ENCODE data around the gene CDHR5.

Gene CDHR5

DNA sequence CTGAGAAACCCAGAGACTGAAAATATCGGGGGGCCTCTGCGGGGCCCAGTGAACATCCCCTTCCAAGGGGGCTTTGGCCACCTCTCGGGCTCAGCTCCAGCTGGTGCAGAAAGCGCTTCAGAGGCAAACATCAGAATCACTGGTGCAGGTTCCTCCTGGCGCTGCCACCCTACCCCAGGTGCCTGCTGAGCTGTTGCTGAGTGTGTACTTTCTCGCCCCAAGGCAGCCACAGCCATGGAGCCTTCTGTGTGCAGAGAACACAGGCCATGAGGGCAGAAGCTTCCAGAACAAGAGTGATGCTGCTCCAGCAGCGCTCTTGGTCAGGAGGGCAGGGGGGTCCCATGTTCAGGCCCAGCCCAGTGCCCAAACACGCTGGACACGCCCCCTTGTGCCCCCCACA, 18.6 kb upstream of the CDHR5 start:
- Histone ChIP-seq H3K27me3 (ENCODE audit: insufficient read depth, insufficient read length) (no peaks in the 10 kb centered on the region), H3K36me3 (ENCODE audit: insufficient read depth, insufficient read length, low read length) (peaks cover 56% of the 10 kb centered on the region), H3K9ac (ENCODE audit: insufficient read length, low read depth) (peak overlapping the region; percentile 56), H3K4me1 (ENCODE audit: insufficient read depth, insufficient read length) (peaks cover 29% of the 10 kb centered on the region), H3K4me3 (ENCODE audit: insufficient read length, low read depth) (no peak overlapping the region), H3K9me3 (ENCODE audit: insufficient read depth, low read length) (no peaks in the 10 kb centered on the region)
- TF ChIP-seq ZNF274 (IDR thresholded peaks at IDR 0.05; ENCODE audit: low read depth, low read length) (no peak), YY1 (IDR thresholded peaks at IDR 0.05; ENCODE audit: insufficient read depth, insufficient read length) (no peak), SUZ12 (IDR thresholded peaks at IDR 0.05; ENCODE audit: extremely low read depth, insufficient read depth, insufficient read length) (no peak)
- DNase-seq (ENCODE audit: low read depth, low spot score) = no peak

DNA sequence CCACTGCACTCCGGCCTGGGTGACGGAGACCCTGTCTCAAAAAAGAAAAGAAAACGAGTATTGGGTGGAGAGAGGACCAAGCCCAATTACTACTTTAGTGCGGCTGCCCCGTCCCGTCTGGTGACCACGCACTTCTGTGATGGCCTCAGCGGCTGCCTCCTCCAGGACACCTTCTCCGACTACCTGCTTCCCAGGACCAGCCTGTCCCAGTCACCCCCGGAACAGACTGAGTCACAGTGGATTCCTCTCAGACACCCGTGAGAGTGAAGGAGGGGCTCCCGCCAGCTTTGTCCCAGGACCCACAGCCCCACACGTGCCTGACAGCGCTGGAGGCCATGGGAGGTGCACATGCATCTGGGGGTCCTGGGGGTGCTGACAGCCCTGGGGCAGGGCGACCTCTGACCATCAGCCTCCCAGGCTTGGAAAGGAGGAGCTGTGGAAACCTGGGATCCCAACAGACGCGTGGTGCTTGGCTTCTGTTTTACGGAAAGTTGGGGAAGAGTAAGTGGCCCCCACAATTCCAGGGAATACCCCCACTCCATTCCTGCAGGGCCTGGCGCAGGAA, 17.1 kb upstream of the CDHR5 start:
- DNase-seq (ENCODE audit: low read depth, low spot score) = no peak
- TF ChIP-seq YY1 (IDR thresholded peaks at IDR 0.05; ENCODE audit: insufficient read depth, insufficient read length) (no peak), ZNF274 (IDR thresholded peaks at IDR 0.05; ENCODE audit: low read depth, low read length) (no peak), SUZ12 (IDR thresholded peaks at IDR 0.05; ENCODE audit: extremely low read depth, insufficient read depth, insufficient read length) (no peak)
- peaks cover 41% of the 10 kb centered on the region for H3K4me1 ChIP-seq (ENCODE audit: insufficient read depth, insufficient read length)
- peak overlapping the region; percentile 32 for H3K9ac ChIP-seq (ENCODE audit: insufficient read length, low read depth)
- no peaks in the 10 kb centered on the region for H3K9me3 ChIP-seq (ENCODE audit: insufficient read depth, low read length)
- H3K4me3 ChIP-seq (ENCODE audit: insufficient read length, low read depth) = no peak overlapping the region
- no peaks in the 10 kb centered on the region for H3K27me3 ChIP-seq (ENCODE audit: insufficient read depth, insufficient read length)
- peaks cover 56% of the 10 kb centered on the region for H3K36me3 ChIP-seq (ENCODE audit: insufficient read depth, insufficient read length, low read length)

DNA sequence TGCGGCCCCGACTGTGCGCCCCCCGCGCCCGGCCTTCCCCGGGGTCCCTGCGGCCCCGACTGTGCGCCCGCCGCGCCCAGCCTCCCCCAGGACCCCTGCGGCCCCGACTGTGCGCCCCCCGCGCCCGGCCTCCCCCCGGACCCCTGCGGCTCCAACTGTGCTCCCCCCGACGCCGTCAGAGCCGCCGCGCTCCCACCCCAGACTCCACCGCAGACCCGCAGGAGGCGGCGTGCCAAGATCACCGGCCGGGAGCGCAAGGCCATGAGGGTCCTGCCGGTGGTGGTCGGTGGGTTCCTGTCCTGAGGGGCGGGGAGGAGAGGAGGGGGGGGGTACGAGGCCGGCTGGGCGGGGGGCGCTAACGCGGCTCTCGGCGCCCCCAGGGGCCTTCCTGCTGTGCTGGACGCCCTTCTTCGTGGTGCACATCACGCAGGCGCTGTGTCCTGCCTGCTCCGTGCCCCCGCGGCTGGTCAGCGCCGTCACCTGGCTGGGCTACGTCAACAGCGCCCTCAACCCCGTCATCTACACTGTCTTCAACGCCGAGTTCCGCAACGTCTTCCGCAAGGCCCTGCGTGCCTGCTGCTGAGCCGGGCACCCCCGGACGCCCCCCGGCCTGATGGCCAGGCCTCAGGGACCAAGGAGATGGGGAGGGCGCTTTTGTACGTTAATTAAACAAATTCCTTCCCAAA, 15.4 kb upstream of the CDHR5 start:
- TF ChIP-seq SUZ12 (IDR thresholded peaks at IDR 0.05; ENCODE audit: extremely low read depth, insufficient read depth, insufficient read length) (no peak), ZNF274 (IDR thresholded peaks at IDR 0.05; ENCODE audit: low read depth, low read length) (no peak), YY1 (IDR thresholded peaks at IDR 0.05; ENCODE audit: insufficient read depth, insufficient read length) (no peak)
- Histone ChIP-seq H3K9ac (ENCODE audit: insufficient read length, low read depth) (no peak overlapping the region), H3K9me3 (ENCODE audit: insufficient read depth, low read length) (no peaks in the 10 kb centered on the region), H3K4me1 (ENCODE audit: insufficient read depth, insufficient read length) (peaks cover 40% of the 10 kb centered on the region), H3K4me3 (ENCODE audit: insufficient read length, low read depth) (no peak overlapping the region), H3K27me3 (ENCODE audit: insufficient read depth, insufficient read length) (no peaks in the 10 kb centered on the region), H3K36me3 (ENCODE audit: insufficient read depth, insufficient read length, low read length) (peaks cover 61% of the 10 kb centered on the region)
- no peak for DNase-seq (ENCODE audit: low read depth, low spot score)

- Histone ChIP-seq H3K4me1 (ENCODE audit: insufficient read depth, insufficient read length) (peaks cover 40% of the 10 kb centered on the region), H3K9ac (ENCODE audit: insufficient read length, low read depth) (peak overlapping the region; percentile 70), H3K36me3 (ENCODE audit: insufficient read depth, insufficient read length, low read length) (peaks cover 58% of the 10 kb centered on the region), H3K4me3 (ENCODE audit: insufficient read length, low read depth) (no peak overlapping the region), H3K9me3 (ENCODE audit: insufficient read depth, low read length) (no peaks in the 10 kb centered on the region), H3K27me3 (ENCODE audit: insufficient read depth, insufficient read length) (no peaks in the 10 kb centered on the region)
- DNase-seq (ENCODE audit: low read depth, low spot score) = no peak
- no peak for TF ChIP-seq YY1 (IDR thresholded peaks at IDR 0.05; ENCODE audit: insufficient read depth, insufficient read length)
- TF ChIP-seq SUZ12 (IDR thresholded peaks at IDR 0.05; ENCODE audit: extremely low read depth, insufficient read depth, insufficient read length) = no peak
- TF ChIP-seq ZNF274 (IDR thresholded peaks at IDR 0.05; ENCODE audit: low read depth, low read length) = no peak
Observed at GRCh38 chr11:639332-639955, 14.7 kb upstream of the CDHR5 start.

- Histone ChIP-seq H3K4me1 (ENCODE audit: insufficient read depth, insufficient read length) (peaks cover 40% of the 10 kb centered on the region), H3K9ac (ENCODE audit: insufficient read length, low read depth) (peak overlapping the region; percentile 70), H3K27me3 (ENCODE audit: insufficient read depth, insufficient read length) (no peaks in the 10 kb centered on the region), H3K9me3 (ENCODE audit: insufficient read depth, low read length) (no peaks in the 10 kb centered on the region), H3K36me3 (ENCODE audit: insufficient read depth, insufficient read length, low read length) (peaks cover 51% of the 10 kb centered on the region), H3K4me3 (ENCODE audit: insufficient read length, low read depth) (no peak overlapping the region)
- DNase-seq (ENCODE audit: low read depth, low spot score) = no peak
- TF ChIP-seq SUZ12 (IDR thresholded peaks at IDR 0.05; ENCODE audit: extremely low read depth, insufficient read depth, insufficient read length) (no peak), YY1 (IDR thresholded peaks at IDR 0.05; ENCODE audit: insufficient read depth, insufficient read length) (no peak), ZNF274 (IDR thresholded peaks at IDR 0.05; ENCODE audit: low read depth, low read length) (no peak)
Observed at GRCh38 chr11:638631-639331, 14.0 kb upstream of the CDHR5 start.

GRCh38 chr11:637593-638521, 13.1 kb upstream of the CDHR5 start:
- Histone ChIP-seq H3K27me3 (ENCODE audit: insufficient read depth, insufficient read length) (no peaks in the 10 kb centered on the region), H3K4me1 (ENCODE audit: insufficient read depth, insufficient read length) (peaks cover 40% of the 10 kb centered on the region), H3K4me3 (ENCODE audit: insufficient read length, low read depth) (no peak overlapping the region), H3K9ac (ENCODE audit: insufficient read length, low read depth) (peak overlapping the region; percentile 32), H3K9me3 (ENCODE audit: insufficient read depth, low read length) (no peaks in the 10 kb centered on the region), H3K36me3 (ENCODE audit: insufficient read depth, insufficient read length, low read length) (peaks cover 44% of the 10 kb centered on the region)
- DNase-seq (ENCODE audit: low read depth, low spot score) = no peak
- no peak for TF ChIP-seq YY1 (IDR thresholded peaks at IDR 0.05; ENCODE audit: insufficient read depth, insufficient read length)
- no peak for TF ChIP-seq ZNF274 (IDR thresholded peaks at IDR 0.05; ENCODE audit: low read depth, low read length)
- TF ChIP-seq SUZ12 (IDR thresholded peaks at IDR 0.05; ENCODE audit: extremely low read depth, insufficient read depth, insufficient read length) = no peak
